T-helper 2 cell treated with Interferon-gamma antibody and Interleukin-4, amounts not matched to agents 100 ng/mL and 5 ng/mL, for 36 hours (primary cell): Measurements from ENCODE around the gene PLCH1. TPM values are rescaled to one million over a fixed set of nuclear protein-coding genes. Genes with fewer than 3 reads are reported as not detected.

Experiments
- intact Hi-C: fragments of 100-400 bp; cut with micrococcal nuclease; formaldehyde crosslinking; loops from one replicate; pipeline ENCODE4 v1.15.1; 2023
- total RNA-seq: library from RNA; stranded (reverse); gene quantifications from 2 replicates; pipeline ENCODE4 v1.2.3, GENCODE V29; 2022

The PLCH1 gene
- total RNA-seq, 1 donor from 2014 or later: 0.80 TPM

GRCh38 chr3:155388417-155388816, 356.5 kb downstream of the PLCH1 start:
- intact Hi-C loops: no loop called here

GRCh38 chr3:155387571-155387970, 357.3 kb downstream of the PLCH1 start:
- intact Hi-C loops: no loop called here

GRCh38 chr3:155386919-155387318, 358.0 kb downstream of the PLCH1 start:
- intact Hi-C loops: no loop called here

GRCh38 chr3:155385896-155386625, 358.8 kb downstream of the PLCH1 start:
- intact Hi-C loops: no loop called here

GRCh38 chr3:155382396-155383042, 362.4 kb downstream of the PLCH1 start:
- intact Hi-C loops: loop anchor here (1.0 kb wide), 1 partner anchor 320 kb away; no protein-coding TSS in a partner anchor

- intact Hi-C loops: no loop called here
These were observed 367.0 kb downstream of the PLCH1 start for GRCh38 chr3:155377847-155378246.

- intact Hi-C loops: no loop called here
These were observed 367.8 kb downstream of the PLCH1 start for GRCh38 chr3:155377071-155377470.

- intact Hi-C loops: no loop called here
These were observed 372.6 kb downstream of the PLCH1 start for GRCh38 chr3:155372281-155372680.

- intact Hi-C loops: no loop called here
These were observed 373.9 kb downstream of the PLCH1 start for GRCh38 chr3:155370764-155371503.

GRCh38 chr3:155370198-155370597, 374.7 kb downstream of the PLCH1 start:
- intact Hi-C loops: no loop called here

- intact Hi-C loops: no loop called here
These were observed 375.1 kb downstream of the PLCH1 start for GRCh38 chr3:155369735-155370134.

- intact Hi-C loops: no loop called here
These were observed 375.6 kb downstream of the PLCH1 start for GRCh38 chr3:155369244-155369643.

GRCh38 chr3:155368786-155369185, 376.1 kb downstream of the PLCH1 start:
- intact Hi-C loops: no loop called here

- intact Hi-C loops: no loop called here
These were observed 377.4 kb downstream of the PLCH1 start for GRCh38 chr3:155367506-155367905.

- intact Hi-C loops: no loop called here
These were observed 379.6 kb downstream of the PLCH1 start for GRCh38 chr3:155365178-155365783.

GRCh38 chr3:155364492-155364891, 380.4 kb downstream of the PLCH1 start:
- intact Hi-C loops: no loop called here

GRCh38 chr3:155363690-155364070, 381.2 kb downstream of the PLCH1 start:
- intact Hi-C loops: no loop called here

GRCh38 chr3:155362808-155363689, 381.8 kb downstream of the PLCH1 start:
- intact Hi-C loops: no loop called here

- intact Hi-C loops: no loop called here
These were observed 384.6 kb downstream of the PLCH1 start for GRCh38 chr3:155360281-155360680.

- intact Hi-C loops: no loop called here
These were observed 388.1 kb downstream of the PLCH1 start for GRCh38 chr3:155356594-155357370.
